ENCODE results near the gene C1QTNF6.

The C1QTNF6 gene

GRCh38 chr22:37164505-37164887 lies 23.6 kb downstream of the C1QTNF6 start:
- no peak for TF ChIP-seq ZFX (IDR thresholded peaks at IDR 0.05; ENCODE audit: borderline replicate concordance)
- TF ChIP-seq CTCF (IDR thresholded peaks at IDR 0.05), result no peak
- no peak overlapping the region for H3K27ac ChIP-seq

- TF ChIP-seq ZFX (IDR thresholded peaks at IDR 0.05; ENCODE audit: borderline replicate concordance) (no peak), CTCF (IDR thresholded peaks at IDR 0.05) (no peak)
- no peak overlapping the region for H3K27ac ChIP-seq
These were observed 24.2 kb downstream of the C1QTNF6 start for GRCh38 chr22:37163575-37164504.

GRCh38 chr22:37163096-37163489 lies 25.0 kb downstream of the C1QTNF6 start:
- no peak overlapping the region for H3K27ac ChIP-seq
- no peak for TF ChIP-seq ZFX (IDR thresholded peaks at IDR 0.05; ENCODE audit: borderline replicate concordance)
- TF ChIP-seq CTCF (IDR thresholded peaks at IDR 0.05), result no peak

- TF ChIP-seq CTCF (IDR thresholded peaks at IDR 0.05) (no peak), ZFX (IDR thresholded peaks at IDR 0.05; ENCODE audit: borderline replicate concordance) (no peak)
- H3K27ac ChIP-seq, result no peak overlapping the region
These were observed 25.6 kb downstream of the C1QTNF6 start for GRCh38 chr22:37162221-37163095.

GRCh38 chr22:37161443-37161842 lies 26.6 kb downstream of the C1QTNF6 start:
- no peak for TF ChIP-seq ZFX (IDR thresholded peaks at IDR 0.05; ENCODE audit: borderline replicate concordance)
- no peak for TF ChIP-seq CTCF (IDR thresholded peaks at IDR 0.05)
- no peak overlapping the region for H3K27ac ChIP-seq

- TF ChIP-seq CTCF (IDR thresholded peaks at IDR 0.05), result no peak
- no peak for TF ChIP-seq ZFX (IDR thresholded peaks at IDR 0.05; ENCODE audit: borderline replicate concordance)
- H3K27ac ChIP-seq, result no peak overlapping the region
These were observed 28.0 kb downstream of the C1QTNF6 start for GRCh38 chr22:37160027-37160426.

GRCh38 chr22:37158963-37159290 lies 29.1 kb downstream of the C1QTNF6 start:
- TF ChIP-seq CTCF (IDR thresholded peaks at IDR 0.05) (no peak), ZFX (IDR thresholded peaks at IDR 0.05; ENCODE audit: borderline replicate concordance) (no peak)

More at GRCh38 chr22:37158963-37159290, 29.1 kb downstream of the C1QTNF6 start:
- no peak overlapping the region for H3K27ac ChIP-seq

Data from 22Rv1 (cell line).